Ramos (cell line): ENCODE results near the gene KCNQ1OT1.

Source experiments
- in situ Hi-C: fragments of 300-500 bp; cut with MboI; formaldehyde crosslinking; loops from one replicate; pipeline ENCODE4 v1.14.3; 2022; ENCODE audit warnings: low sequenced_read_pairs; ENCODE audit not compliant: unreplicated experiment

Gene KCNQ1OT1

DNA sequence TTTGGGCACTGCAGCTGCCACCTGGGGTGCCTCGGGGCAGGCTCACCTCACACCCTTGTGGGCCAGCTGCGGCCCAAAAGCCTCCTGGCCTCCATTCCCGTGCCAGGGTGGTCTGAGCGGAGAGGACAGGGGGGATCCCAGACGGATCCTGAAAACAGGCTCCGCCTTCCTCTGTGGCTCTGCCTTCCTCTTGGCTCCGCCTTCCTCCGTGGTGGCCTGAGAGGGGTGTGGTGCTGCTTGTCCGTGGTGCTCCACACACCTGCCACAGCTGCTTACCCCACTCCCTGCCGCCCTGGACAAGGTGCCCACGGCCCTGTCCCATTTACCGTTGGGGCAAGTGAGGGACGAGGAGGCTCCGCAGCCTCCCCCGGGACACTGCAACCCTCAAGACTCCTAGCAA is 23.2 kb upstream of the KCNQ1OT1 start:
- in situ Hi-C loops, result no loop called here

DNA sequence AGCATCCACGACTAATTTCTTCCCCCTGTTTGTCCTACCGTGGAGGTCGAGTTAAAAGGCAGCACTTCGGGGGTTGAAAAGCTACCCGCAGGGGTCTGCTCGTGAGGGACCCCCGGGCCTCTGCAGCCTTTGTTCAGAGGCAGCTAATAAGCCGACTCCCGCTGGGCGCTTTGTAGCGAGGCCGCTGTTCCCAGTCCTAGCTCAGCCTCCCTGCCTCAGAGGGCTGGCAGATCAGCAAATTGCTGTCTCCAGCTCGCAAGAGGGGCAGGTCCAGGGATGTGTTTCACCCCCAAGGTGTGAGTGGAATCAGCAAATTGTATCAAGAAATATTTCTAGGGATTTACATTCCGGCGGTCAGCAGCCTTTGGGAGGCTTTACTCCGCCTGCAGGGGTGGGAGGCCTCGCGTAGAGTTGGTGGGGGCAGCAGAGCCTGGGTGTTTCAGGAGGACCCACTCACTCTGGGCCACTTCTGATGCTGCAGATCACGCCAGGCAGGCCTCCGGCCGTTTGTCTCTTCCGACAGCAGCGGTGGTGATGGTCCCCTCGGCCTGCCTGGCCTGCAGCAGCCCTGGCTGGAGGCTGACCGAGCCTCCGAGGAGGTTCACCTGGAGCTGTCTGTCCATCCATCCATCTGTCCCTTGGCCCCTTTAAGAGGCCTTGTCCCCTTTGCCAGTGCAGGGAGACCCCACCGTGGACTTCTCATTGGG is 21.6 kb upstream of the KCNQ1OT1 start:
- in situ Hi-C loops, result no loop called here

DNA sequence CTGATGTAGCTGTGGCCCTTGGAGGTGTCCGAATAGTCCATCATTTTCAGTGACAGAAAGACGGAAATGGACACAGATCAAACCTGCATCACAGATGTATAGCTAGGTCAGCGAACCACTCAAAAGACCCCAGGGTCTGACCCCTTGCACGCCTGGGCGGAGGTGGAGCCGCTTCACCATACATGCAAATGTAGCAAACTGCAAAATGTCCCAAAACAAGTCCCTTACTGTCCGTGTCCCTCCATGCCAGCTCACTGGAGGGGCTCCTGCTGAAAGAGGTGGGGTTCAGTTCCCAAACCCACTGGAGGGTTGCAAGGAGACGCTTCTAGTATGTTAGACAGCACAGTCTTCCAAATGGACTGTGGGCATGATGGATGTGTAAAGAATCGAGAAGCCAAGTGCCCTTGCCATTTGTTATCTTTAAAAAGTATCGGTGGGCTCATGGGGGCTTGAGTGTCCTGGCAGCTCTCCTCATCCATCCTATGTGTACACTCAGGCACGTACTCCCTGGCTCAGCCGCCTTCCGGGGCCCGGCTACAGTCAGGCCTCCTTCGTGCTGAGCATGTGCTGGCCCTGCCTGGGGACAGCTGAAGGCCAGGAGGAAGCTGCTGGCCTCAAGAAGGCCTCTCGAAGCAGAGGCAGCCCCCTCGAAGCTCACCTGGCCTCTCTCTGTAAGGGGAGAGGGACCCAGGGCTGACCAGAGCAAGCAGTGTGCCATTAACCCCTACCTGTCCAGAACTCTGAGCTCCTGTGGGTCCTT is 20.2 kb upstream of the KCNQ1OT1 start:
- in situ Hi-C loops, result no loop called here

DNA sequence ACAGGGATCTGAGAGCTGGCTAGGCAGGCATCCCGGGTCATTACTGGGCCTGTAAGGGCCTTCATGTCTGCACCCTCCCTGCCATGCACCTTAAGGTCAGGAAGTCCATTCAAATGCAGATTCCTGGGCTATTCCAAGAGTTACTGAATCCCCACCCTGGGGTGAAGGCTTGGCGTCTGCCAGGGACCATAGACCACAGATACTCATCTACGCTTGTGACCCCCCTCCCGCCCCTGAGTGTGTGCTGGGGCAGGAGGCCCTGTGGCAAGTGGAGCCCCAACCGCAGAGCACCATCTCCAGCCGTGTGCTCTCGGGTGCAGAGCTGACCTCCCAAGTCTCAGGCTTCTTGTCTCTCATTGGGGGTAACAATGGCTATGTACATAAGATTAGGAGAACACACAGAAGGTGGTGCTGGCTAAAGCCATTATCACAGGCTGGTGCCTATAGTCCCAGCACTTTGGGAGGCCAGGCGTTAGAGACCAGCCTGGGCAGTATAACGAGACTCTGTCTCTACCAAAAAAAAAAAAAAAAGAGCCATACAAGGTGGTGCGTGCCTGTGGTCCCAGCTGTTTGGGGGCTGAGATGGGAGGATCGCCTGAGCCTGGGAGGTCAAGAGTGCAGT is 19.1 kb upstream of the KCNQ1OT1 start:
- in situ Hi-C loops, result no loop called here

DNA sequence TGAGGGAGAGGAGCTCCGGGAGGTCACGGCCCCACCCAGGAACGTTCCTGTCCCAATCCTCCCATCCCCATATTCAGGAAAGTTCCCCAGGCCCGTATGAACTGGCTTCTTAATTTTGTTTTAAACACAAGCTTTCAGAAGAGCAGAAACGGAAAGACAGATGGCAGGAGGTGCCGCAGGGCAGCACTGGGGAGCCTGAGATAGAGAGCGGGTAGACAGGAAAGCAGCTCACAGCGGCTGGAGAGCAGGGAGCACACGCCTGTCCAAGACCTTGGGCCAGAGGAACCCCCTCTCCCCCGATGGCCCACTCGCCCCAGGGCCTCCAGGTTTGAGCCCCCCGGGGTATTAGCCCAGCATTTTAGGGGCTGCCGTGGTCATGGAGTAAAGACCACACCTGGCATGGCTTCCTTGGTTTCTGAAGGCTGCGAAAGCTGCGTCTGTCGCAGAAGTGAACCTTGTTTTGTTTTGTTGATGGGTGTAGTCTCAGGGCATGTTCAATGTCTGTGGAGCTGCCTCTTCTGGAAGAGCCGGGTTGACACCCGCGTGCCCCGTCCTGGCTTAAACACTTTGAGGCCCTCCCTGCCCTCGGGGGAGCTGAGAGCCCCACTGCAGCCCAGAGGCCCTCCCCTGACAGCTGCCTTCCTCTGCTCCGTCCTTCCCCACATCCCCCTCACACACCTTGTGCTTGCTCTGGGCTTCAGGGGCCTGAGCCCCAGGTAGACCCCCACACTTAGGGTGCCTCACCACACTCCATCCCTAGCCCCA is 17.9 kb upstream of the KCNQ1OT1 start:
- in situ Hi-C loops, result no loop called here

DNA sequence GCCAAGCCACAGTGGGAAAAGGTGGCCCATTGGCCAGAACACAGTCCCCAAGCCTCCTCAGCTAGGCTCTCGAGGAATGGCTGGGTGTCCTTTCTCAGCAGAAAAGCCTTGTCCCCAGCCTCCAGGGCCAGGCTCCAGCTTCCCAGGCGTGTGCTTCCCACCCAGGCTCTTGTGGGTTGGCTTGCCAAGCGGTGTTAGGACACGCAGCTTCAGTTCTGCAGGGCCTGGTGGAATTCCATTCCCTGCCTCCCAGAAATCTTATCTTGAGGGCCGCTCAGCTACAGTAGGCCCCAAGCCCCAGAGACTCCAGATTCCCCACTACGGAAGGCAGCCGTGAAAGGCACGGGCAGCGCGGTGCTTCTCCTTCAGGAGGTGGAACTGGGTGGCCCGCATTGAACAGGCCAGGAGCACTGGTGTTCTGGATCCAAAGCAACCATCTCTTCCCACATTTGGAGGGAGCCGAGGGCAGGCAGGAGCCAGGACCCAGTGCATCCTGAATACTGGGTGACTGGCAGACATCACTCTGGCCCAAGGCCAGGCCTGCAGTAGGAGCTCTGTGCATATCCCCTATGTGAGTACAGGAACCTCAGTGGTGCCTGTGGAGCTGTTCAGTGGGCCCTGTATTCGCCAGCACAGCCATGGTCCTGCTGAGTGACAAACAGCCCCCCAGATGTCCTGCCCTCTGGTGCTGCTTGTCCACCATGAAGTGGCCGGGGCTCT is 16.7 kb upstream of the KCNQ1OT1 start:
- in situ Hi-C loops, result no loop called here

DNA sequence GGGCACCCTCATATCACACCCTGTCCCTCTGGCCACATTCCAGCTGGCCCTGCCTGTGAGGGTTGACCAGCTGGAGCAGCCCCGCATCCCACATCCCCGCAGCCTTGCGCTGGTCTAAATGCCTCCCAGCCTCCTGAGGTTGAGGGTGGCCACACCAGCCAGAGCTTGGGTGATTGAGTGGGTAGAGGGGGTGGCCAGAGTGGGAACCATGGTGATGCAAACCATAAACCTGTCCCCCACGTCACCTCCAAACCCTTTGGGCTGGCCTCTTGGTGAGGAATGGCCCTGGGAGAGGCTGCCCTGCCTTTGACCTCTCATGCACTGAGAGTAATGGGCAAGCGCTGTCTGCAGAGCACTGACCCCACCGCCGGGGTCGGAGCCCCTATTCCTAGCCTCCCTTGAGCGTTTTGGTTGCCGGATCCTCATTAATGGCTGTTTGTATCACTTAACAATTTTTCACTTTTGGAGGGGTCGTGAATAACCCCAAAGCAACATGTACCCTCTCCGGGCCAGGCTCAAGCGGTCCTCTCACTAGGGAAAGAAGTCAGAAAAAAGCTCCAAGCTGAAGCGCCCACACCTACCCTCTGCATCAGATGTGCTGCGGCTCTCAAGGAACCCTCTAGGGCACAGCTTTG is 16.0 kb upstream of the KCNQ1OT1 start:
- in situ Hi-C loops, result no loop called here

DNA sequence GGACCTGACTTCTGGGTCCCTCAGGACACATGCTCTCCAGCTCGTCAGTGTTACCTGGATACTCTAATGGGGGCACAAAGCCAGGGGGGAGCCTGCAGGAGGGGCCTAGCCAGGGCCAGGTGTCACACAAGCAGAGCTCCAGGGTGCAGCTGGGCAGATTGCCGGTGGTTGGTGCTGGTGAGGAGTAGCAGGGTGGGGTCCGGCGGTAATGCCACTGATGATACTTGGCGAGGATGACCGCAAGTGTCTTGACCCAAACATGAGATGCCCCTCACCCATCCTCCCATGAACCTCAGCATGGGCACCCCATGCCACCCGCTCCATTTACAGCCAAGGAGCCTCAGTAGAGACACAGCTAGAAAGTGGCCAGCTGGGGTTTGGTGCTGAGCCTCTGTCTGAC is 15.1 kb upstream of the KCNQ1OT1 start:
- in situ Hi-C loops, result no loop called here

DNA sequence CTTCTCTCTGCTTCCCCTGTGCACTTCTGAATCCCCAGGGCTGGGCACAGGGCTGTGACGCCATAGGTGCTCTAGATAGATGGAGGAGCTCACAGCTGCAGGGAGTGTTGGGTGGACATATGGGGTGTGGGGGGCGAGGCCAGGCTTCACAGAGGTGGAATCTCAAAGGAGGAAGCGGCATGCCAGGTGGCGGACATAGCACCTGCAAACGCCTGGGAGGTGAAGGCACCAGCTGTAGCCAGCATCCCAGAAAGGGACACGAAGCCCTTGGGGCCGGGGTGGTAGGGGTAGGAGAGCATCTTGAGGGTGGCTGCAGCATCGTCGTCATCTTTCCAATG is 14.6 kb upstream of the KCNQ1OT1 start:
- in situ Hi-C loops, result no loop called here

DNA sequence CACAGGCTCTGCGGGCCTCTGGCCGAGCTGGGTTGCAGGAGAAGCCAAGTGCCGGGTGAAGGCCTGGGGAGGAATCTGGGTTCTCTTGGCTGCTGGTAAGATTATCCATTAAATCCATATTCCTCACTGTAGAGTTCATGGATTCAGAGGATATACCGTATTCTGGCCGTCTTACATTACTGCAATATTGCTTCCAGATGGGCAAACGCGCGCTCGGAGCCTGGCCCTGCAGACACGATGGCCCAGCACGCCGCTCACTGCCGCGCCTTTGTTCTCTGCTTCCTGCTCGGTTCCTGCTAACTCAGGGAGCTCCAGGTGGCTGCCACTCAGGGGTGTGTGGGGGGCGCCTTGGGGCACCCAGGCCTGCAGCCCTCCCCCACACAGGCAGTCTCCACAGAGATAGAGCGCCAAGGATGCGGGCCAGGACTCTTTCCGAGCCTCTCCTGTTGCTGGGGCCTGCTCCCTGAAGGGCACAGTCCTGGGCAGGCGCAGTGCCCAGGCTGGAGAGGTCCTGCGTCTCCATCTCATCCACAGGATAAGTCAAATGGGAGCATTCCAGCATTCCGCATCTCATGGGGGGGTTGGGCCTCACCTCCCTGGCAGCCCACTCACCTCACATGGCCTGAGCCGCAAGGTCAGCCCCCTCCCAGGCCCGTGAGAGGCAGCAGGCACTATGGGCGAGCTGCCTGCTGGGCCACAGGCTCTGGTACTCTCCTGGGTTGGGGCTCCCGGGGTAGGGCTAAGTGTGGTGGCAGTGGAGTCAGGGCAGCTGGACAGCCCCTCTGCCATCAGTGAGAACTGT is 14.1 kb upstream of the KCNQ1OT1 start:
- in situ Hi-C loops, result no loop called here

DNA sequence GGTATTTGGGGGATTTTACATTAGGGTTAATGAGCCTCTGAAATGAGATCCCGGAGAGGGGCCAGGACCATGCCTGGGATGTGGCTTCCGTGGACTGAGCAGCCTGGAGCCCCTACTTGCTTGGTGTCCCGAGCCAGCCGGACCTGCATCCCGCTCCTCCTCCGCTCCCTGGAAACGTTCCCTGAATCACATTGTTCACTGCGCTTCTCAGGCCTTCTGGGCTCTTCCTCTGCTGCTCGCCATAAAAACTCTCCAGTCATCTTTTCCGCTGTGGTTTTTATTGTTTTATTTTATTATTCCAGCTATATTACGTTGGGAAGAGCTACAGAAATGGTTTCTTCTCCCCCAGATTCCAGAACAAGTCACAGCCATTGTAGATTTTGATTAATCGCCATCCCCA is 13.3 kb upstream of the KCNQ1OT1 start:
- in situ Hi-C loops, result no loop called here

DNA sequence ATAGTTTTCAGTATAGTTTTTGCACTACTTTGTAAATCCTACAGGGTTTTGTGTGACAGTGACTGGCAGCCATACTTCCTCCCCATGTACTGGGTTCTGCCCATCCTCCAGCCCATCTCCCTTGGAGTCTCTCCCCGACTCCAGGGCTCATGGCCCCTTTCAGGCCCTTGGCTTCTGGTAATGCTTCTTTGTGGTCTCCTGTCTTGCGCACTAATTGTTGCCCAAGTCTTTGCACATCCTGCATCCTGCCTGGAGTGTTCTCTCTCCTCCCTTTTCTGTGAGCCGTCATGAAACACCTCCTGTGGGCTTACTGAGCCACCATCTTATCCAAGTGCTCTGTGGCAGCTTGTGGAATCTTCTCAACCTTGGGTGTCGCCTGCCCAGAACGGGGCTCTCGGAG is 11.4 kb upstream of the KCNQ1OT1 start:
- in situ Hi-C loops, result no loop called here

DNA sequence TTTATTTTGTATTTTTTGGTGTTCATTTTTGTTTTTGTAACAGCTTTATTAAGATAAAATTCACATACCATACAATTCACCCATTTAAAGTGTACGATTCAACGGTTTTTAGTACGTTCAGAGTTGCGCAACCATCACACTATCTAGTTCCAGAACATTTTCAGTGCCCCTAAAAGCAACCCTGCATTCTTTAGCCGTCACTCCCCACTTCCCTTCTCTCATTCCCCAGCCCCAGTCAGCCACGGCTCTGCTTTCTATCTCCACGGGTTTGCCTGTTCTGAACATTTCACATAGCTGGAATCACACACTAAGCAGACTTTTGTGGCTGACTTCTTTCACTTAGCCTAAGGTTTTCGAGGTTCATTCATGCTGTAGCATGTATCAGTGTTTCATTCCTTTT is 9.6 kb upstream of the KCNQ1OT1 start:
- in situ Hi-C loops, result no loop called here

DNA sequence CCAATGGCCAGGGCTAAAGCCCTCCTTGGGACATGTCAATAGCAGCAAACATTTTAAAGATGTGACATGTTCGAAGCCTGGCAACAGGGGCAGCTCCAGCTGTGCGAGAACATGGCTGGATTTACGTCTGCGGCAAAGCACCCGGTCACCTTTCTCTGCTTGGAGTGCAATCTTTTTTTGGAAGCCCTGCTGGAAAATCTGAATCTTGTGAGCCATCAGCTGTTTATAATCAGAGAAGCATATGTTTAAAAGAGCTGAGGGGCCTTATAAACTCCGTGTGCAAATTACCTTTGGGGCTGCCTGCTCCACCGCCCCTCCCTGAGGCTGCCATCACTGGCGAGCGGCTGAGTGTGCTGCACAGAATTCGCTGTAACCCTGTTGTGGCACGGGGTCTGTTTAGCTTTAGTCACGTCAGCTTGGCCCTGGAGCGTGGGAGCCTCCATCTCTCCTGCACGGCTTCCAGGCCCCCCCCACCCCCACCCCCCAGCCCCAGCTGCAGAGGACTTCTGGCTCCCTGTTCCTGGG is 9.0 kb upstream of the KCNQ1OT1 start:
- in situ Hi-C loops, result no loop called here

DNA sequence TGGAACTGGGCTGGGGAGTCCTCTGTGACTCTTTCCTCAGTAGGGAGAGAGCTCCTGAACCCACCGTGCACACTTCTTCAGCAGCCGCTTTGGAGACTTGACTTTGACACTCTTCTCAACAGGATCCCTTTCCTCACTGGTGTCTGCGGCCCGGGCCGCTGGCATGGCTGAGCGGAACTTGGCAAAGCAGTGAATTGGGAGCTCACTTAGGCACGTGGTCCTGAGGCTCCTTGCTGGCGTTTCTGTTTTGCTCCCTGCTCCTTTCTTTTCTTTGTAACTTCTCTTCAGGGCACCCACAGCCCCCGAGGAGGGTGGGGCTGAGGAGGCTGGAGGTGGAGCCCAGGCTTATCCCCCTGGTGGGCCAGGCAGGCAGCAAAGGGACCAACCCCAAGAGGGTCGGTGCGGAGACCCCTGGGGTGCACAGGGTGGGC is 8.4 kb upstream of the KCNQ1OT1 start:
- in situ Hi-C loops, result no loop called here

DNA sequence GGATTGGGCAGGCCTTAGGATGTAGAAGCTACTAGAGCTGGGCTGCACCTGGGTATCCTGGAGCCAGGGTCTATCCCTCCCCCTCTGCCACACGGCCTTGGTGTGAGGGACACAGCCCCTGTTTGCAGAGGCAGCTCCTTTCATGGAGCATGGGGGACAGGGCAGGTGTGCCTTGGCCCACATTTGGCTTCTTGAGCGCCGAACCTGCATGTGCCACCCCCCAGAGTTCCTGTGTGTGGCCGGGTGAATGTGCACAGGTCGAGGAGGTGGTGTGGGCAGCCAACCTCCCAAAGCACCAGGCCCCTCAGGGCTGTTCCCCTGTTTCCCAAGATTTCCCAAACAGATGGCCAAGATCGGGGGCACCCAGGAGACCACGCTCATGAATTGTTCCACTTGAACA is 7.9 kb upstream of the KCNQ1OT1 start:
- in situ Hi-C loops, result no loop called here

DNA sequence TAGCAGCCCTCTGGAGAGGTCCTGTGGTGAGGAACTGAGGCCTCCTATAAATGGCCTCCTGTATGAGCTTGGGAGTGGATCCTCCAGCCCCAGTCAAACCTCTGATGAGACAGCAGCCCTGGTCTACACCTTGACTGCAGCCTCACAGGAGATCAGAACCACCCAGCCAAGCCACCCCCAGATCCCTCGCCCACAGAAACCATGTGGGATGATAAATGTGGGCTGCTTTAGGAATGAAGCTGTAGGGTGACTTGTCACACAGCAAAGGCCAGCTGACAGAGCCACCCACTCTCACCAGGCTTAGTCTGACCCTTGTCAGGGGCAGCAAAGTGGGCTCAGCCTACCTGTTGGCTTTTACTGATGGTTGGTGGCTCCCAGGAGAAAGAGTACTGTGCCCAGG is 6.5 kb upstream of the KCNQ1OT1 start:
- in situ Hi-C loops, result no loop called here

DNA sequence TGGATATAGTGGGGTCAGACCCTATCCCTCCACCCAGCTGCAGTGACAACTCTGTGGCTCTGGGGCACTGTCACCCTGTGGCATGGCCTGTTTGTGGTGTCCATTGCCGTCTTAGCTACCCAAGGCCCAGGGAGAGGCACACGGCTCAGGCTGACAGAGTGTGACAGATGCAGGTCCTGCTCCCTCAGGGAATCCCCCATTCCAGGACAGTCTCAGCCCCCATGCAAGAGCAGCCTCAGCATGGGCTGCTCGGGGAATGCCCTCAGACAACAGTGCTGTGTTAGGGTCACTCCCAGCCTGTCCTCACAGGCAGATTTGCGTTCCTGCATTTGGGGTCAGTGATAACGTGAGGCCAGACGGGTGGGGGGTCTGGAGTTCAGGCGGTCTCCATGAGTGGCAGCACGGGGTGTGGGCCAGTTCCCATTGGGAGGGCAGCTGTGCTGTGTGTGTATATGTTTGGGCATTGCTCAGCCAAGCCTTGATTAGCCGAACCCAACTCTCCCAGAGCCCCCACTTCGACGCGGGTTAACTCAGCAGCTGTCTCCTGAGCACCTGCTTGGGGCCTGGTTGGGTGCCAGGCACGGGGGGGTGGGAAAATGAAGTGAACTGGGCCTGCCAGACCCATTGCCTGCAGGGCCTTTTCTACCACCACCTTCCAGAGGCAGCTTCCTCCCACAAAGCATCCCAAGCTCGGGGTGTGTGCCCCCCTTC is 5.3 kb upstream of the KCNQ1OT1 start:
- in situ Hi-C loops, result no loop called here
